Mesodermal cell (in vitro differentiated cells): Measurements from ENCODE around the gene DPCD.

Experiments used
- H3K27ac ChIP-seq: 2 replicates; pipeline ENCODE4 v1.7.0; 2013; ENCODE audit warnings: mild to moderate bottlenecking, low read depth, low read length, moderate library complexity; ENCODE audit not compliant: severe bottlenecking
- H3K36me3 ChIP-seq: 2 replicates; pipeline ENCODE4 v1.7.1; 2013; ENCODE audit warnings: mild to moderate bottlenecking, low read length, moderate library complexity; ENCODE audit not compliant: control insufficient read depth, insufficient read depth
- H3K4me1 ChIP-seq: one replicate; pipeline ENCODE4 v1.7.1; 2013; ENCODE audit warnings: mild to moderate bottlenecking, low read length; ENCODE audit not compliant: insufficient read depth, control insufficient read depth, poor library complexity, severe bottlenecking
- H3K4me3 ChIP-seq: 2 replicates; pipeline ENCODE4 v1.7.0; 2013; ENCODE audit warnings: low read length, control low read depth, mild to moderate bottlenecking; ENCODE audit not compliant: insufficient read depth, poor library complexity, severe bottlenecking; ENCODE audit errors: extremely low read depth
- H3K9me3 ChIP-seq: 2 replicates; pipeline ENCODE4 v1.7.1; 2013; ENCODE audit warnings: mild to moderate bottlenecking, low read length, moderate library complexity; ENCODE audit not compliant: control insufficient read depth
- WGBS, 2 experiments: methylation state at CpG; one replicate each; pipeline ENCODE4 v1.1.5; 2013; ENCODE audit warnings: missing lambda C conversion rate in 2 of 2; ENCODE audit not compliant: insufficient coverage in 2 of 2; 5-methylcytosine and 5-hydroxymethylcytosine counted together

DPCD gene

GRCh38 chr10:101613646-101614045 lies 25.5 kb downstream of the DPCD start:
- Histone ChIP-seq H3K36me3 (peaks cover 25% of the 10 kb centered on the region), H3K4me1 (peaks cover 17% of the 10 kb centered on the region), H3K9me3 (no peaks in the 10 kb centered on the region), H3K27ac (no peak overlapping the region), H3K4me3 (no peak overlapping the region)
- WGBS, 2 experiments: 100% methylated on average over 3 of the region's 3 CpGs; no CpG with 5 or more reads in 1 of the 2 experiments

DNA sequence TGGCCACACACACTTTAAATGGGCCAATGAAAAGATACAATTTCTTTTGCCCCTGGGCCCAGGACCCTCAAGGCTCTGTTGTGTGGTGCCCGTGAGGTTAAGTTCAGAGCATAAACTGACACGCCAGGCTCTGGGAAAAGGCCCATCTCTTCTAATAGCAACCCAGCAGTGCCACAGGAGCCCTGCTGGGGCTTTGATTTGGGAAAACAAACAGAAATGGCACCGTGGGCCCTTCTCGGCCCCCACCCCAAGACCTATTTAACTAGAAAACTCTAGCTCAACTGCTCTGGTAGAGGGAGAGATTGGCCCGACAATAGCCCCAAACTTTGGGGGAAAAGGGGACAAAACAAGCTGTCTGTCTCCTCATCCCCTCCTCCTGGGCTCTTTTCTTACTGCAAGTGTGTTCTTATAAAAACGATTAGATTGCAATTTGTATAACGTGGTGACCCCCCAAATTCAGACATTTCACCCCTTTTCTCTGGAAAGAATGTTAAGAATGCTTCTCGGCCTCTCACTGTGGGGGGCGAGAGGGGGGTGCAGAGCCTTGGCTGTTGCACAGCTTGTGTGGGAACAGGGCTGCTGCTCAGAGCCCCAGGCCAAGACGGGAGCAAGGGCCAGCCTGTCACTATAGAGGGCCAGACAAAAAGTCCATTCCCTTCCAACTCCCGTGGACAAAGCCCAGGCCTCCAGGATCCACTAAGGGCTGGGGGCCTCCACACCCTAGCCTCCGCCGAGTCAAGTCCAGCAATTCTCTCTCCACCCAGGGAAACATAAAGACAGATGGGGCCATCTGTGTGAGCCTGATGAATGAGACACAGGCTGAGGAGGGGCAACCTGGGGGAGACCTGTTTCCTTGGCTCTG lies 26.8 kb downstream of the DPCD start:
- Histone ChIP-seq H3K9me3 (no peaks in the 10 kb centered on the region), H3K36me3 (peaks cover 25% of the 10 kb centered on the region), H3K4me1 (peaks cover 4% of the 10 kb centered on the region), H3K4me3 (no peak overlapping the region), H3K27ac (no peak overlapping the region)
- 56 to 58% methylated on average over 6 of the region's 13 CpGs for WGBS, 2 experiments

DNA sequence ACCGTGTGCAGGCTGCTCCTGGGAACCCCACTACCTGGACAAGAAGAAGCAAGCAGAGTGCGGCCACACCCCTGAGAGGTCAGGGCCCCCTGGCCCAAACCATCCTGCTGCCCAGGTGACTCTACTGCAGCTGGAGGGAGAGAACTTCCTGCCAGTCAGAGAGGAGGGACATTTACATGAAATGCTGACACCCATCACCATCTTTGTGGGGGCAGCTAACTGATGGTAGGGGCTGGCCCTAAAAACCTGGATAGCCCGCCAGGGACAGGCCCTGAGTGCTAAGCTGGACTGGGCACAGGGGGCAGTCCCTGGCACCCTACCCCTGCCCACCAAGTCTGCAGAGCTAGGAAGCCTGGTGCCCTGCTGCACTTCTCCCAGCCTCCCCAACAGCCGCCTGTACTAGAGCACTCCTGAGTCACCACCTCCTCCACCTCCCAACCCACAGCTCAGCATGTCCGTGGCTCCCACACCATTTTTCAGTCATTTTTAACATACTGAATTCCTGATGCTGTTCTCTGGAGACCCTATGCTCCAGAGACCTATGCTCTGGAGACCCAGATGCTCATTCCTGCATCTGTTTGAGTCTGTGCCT lies 27.5 kb downstream of the DPCD start:
- Histone ChIP-seq H3K36me3 (peaks cover 20% of the 10 kb centered on the region), H3K4me1 (peaks cover 4% of the 10 kb centered on the region), H3K9me3 (no peaks in the 10 kb centered on the region), H3K4me3 (no peak overlapping the region), H3K27ac (no peak overlapping the region)
- WGBS, 2 experiments: 87 to 96% methylated on average over 5 of the region's 5 CpGs

GRCh38 chr10:101616415-101617101 lies 28.4 kb downstream of the DPCD start:
- Histone ChIP-seq H3K4me3 (no peak overlapping the region), H3K27ac (no peak overlapping the region), H3K9me3 (no peaks in the 10 kb centered on the region), H3K4me1 (no peaks in the 10 kb centered on the region), H3K36me3 (peaks cover 13% of the 10 kb centered on the region)
- 88 to 92% methylated on average over 7 to 9 of the region's 9 CpGs for WGBS, 2 experiments

- WGBS, 2 experiments: 89 to 97% methylated on average over 5 to 7 of the region's 8 CpGs
- no peak overlapping the region for H3K4me3 ChIP-seq
- H3K9me3 ChIP-seq: no peaks in the 10 kb centered on the region
- H3K27ac ChIP-seq: no peak overlapping the region
- peaks cover 13% of the 10 kb centered on the region for H3K36me3 ChIP-seq
- H3K4me1 ChIP-seq: no peaks in the 10 kb centered on the region
Measured at GRCh38 chr10:101617102-101617823, 29.1 kb downstream of the DPCD start.

DNA sequence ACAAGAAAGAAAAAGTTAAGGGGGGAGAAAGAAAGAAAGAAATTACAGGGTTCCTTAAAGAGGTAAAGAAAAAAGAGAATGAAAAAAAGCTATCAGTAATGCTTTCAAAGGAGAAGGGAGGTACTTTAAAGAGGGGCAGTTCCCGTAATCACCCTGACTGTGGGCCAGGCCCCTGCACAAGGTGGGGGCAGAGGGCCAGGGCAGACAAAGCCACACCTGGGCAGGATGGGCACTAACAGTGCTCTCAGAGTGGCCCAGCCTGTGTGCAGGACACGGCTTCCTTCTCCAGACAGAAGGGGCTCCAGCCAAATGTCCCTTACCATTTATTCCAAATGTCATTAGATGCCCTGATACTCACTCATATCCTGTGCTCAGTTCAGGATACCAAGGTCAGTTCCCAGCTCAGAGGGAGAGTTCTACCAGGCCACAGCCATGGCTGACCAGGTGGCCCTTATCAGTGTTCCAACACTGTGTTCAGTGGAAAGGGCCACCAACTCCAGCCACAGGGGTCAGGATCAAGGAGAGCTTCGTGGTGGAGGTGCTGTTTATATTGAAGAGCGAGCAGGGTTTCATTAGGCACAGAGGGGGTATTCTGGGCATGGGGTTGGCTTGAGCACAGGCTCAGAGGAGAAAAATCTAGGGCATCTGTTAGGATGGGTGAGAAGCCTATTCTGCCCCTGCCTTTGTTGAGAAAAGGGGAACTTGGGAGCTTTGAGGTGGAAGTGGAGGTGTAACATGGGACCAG lies 29.9 kb downstream of the DPCD start:
- Histone ChIP-seq H3K36me3 (peaks cover 9% of the 10 kb centered on the region), H3K4me3 (no peak overlapping the region), H3K4me1 (no peaks in the 10 kb centered on the region), H3K9me3 (no peaks in the 10 kb centered on the region), H3K27ac (no peak overlapping the region)
- 90 to 94% methylated on average over 4 of the region's 4 CpGs for WGBS, 2 experiments

DNA sequence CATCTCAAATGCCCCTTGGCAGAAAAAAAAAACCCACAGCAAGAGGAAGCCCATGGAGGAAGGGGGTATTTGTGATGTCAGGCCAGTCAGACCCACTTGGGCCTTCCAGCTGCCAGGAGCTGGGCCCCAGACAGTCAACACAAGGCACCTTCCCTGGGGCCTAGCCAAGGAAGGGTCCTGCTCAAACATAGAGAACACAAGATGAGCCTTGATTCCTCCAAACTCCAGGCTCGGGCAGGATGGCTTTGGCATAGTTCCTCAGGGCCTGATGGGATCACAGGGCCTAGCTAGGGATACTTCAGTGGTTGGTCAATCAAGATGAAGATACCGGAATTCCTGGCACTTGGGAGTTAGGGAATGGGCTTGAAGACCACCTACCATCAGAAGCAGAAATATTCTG lies 30.8 kb downstream of the DPCD start:
- Histone ChIP-seq H3K4me1 (no peaks in the 10 kb centered on the region), H3K9me3 (no peaks in the 10 kb centered on the region), H3K4me3 (no peak overlapping the region), H3K27ac (no peak overlapping the region), H3K36me3 (peaks cover 16% of the 10 kb centered on the region)
- WGBS, 2 experiments: 93 to 100% methylated on average over 1 to 2 of the region's 2 CpGs

DNA sequence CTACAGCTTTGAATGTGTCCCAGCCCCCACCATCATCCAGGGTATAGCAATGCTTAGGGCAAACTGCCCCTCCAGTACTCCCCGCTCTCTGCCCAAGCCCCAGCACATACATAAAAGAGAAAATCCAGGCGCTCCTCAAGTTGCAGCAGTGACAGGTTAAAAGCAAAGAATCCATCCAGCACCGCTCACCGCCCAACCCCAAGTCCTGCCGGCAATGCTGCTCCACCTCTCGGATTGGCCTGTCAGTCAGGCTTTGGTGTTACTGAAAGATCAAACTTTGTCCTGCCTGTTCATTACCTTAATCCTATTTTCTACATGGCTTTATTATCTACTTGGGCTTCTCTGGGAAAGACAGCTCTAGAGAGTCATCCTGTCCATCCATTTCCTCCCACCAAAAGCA lies 31.9 kb downstream of the DPCD start:
- peaks cover 18% of the 10 kb centered on the region for H3K36me3 ChIP-seq
- no peaks in the 10 kb centered on the region for H3K9me3 ChIP-seq
- H3K27ac ChIP-seq: no peak overlapping the region
- H3K4me3 ChIP-seq: no peak overlapping the region
- WGBS, 2 experiments: 90 to 98% methylated on average over 5 to 6 of the region's 6 CpGs
- H3K4me1 ChIP-seq: no peaks in the 10 kb centered on the region

DNA sequence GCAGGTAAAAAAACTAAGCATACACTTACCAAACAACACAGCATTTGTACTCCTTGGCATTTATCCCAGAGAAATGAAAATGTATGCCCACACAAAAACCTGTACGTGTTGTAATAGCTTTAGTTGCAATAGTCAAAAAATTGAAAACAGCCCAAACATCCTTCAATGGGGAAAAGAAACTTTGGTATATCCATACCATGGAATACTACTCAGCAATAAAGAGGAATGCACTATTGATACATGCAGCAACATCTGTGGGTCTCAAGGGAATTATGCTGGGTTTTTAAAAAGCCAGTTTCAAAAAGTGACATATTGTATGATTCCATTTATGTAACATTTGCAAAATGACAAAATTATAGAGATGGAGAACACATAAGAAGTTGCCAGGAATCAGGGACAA lies 35.4 kb downstream of the DPCD start:
- Histone ChIP-seq H3K9me3 (no peaks in the 10 kb centered on the region), H3K4me1 (no peaks in the 10 kb centered on the region), H3K36me3 (peaks cover 18% of the 10 kb centered on the region), H3K27ac (no peak overlapping the region), H3K4me3 (no peak overlapping the region)
- no CpG with 5 or more reads among the region's 1 CpG for WGBS, 2 experiments

GRCh38 chr10:101624526-101625102 lies 36.5 kb downstream of the DPCD start:
- Histone ChIP-seq H3K4me3 (no peak overlapping the region), H3K27ac (no peak overlapping the region), H3K4me1 (no peaks in the 10 kb centered on the region), H3K9me3 (no peaks in the 10 kb centered on the region), H3K36me3 (peaks cover 15% of the 10 kb centered on the region)
- WGBS, 2 experiments: 98% methylated on average over 4 of the region's 4 CpGs
